HUDEP-2 (cell line): Measurements from ENCODE around the gene EHMT1.
"Not testable (repeated sequence)": the region's sequence is repeated elsewhere in the genome, so short reads cannot be mapped to it uniquely, and the experiment has no call there.

Experiments used
- DNase-seq, 76 experiments: peaks; one replicate each; lab custom pipeline; 2025; ENCODE audit not compliant: unreplicated experiment in 76 of 76; lab: John Stamatoyannopoulos, UW

The EHMT1 gene

DNA sequence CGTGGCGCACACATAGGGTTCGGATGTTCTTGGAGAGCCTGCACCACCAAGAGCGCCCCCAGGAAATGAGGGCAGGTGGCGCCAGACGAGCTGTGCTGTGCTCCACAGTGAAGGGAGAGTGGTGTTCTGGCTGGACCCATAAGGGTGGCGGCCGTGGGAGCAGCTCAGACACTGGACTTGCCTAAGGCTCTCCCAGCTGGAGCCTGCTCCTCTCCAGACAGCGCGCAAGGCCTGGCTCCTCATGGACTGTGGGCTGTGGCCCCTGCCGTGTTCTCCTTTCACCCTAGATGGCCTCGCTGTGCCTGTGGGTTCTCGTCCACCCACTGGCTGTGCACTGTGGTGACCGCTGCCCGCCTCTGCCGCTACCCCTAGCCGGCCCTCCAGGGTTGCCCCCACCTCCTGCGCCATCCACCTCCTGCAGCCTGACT lies 92.9 kb downstream of the EHMT1 start:
- no peak for DNase-seq

DNA sequence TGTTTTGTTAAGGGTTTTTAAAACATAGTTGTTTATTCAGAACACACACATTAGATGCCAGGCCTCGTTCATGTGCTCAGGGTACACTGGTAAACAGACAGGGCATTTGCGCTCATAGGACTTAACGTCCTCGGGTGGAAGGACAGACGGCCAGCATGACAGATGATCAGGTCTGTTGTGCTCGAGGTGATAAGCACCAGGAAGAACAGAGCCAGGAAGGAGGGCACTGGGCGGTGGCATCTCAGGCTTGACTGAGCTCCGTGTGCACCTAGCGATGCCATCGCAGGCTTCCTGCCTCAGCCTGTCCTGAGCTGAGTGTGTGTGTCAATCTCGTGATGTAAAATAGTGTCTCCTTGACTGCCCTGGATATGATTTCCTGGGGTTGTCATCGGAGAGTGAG lies 96.5 kb downstream of the EHMT1 start:
- no peak for DNase-seq

DNA sequence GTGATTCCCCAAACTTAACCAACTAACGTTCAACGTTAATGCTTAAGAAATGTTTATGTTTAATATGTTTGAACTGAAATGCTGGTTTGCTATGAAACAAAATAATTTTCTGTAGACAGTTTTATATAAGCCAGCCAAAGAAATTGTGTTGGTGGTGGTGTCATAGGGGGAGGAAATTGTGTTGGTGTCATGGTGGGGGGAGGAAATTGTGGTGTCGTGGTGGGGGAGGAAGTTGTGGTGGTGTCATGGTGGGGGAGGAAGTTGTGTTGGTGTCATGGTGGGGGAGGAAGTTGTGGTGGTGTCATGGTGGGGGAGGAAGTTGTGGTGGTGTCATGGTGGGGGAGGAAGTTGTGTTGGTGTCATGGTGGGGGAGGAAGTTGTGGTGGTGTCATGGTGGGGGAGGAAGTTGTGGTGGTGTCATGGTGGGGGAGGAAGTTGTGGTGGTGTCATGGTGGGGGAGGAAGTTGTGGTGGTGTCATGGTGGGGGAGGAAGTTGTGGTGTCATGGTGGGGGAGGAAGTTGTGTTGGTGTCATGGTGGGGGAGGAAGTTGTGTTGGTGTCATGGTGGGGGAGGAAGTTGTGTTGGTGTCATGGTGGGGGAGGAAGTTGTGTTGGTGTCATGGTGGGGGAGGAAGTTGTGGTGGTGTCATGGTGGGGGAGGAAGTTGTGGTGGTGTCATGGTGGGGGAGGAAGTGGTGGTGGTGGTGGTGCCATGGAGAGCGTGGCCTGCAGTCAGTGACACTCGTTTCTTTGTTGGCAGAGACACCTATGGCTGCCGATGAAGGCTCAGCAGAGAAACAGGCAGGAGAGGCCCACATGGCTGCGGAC lies 97.3 kb downstream of the EHMT1 start:
- DNase-seq = not testable (repeated sequence)

DNA sequence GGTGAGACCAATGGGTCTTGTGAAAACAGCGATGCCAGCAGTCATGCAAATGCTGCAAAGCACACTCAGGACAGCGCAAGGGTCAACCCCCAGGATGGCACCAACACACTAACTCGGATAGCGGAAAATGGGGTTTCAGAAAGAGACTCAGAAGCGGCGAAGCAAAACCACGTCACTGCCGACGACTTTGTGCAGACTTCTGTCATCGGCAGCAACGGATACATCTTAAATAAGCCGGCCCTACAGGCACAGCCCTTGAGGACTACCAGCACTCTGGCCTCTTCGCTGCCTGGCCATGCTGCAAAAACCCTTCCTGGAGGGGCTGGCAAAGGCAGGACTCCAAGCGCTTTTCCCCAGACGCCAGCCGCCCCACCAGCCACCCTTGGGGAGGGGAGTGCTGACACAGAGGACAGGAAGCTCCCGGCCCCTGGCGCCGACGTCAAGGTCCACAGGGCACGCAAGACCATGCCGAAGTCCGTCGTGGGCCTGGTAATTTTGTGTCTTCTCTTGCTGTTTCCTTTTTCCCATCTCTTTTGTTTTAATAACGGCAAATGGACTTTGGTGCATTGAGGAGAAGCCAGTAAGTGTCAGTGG lies 98.0 kb downstream of the EHMT1 start:
- DNase-seq = no peak

DNA sequence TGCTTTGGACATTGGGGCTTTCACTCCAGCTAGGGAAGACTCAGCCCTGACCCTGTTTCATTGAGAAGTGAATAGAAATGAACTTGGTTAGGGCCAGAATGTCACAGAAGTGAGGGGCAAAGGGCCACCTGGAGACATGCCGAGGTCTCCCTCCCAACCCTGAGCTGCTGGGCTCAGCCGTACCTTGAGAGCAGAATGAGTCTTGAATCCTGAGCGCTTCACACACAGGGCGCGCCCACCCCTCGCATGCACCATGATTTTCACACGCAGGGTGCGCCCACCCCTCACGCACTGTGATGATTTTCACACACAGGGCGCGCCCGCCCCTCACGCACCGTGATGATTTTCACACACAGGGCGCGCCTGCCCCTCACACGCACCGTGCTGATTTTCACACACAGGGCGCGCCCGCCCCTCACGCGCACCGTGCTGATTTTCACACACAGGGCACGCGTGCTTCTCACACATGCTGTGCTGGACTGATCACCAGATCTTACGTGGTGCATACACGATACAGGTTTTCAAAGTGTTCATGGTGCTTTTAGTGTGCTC lies 99.0 kb downstream of the EHMT1 start:
- DNase-seq = no peak

DNA sequence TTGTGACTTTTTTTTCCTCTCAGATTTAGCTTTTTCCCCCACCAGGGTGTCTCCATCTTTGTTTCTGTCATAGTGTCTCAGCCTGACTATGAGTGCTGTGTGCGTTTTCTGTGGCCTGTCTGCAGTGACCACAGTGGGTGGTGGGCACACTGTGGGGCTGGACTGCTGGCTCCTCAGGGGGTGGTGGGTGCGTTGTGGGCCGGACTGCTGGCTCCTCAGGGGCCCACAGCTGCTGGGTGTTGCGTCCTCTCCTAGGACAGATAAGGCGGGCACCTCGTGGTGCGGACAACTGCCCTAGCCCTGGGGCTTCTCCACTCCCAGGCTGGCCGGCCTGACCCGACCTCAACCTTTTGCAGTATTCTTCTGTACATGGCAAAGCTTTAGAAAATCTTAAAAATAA lies 100.4 kb downstream of the EHMT1 start:
- no peak for DNase-seq

DNA sequence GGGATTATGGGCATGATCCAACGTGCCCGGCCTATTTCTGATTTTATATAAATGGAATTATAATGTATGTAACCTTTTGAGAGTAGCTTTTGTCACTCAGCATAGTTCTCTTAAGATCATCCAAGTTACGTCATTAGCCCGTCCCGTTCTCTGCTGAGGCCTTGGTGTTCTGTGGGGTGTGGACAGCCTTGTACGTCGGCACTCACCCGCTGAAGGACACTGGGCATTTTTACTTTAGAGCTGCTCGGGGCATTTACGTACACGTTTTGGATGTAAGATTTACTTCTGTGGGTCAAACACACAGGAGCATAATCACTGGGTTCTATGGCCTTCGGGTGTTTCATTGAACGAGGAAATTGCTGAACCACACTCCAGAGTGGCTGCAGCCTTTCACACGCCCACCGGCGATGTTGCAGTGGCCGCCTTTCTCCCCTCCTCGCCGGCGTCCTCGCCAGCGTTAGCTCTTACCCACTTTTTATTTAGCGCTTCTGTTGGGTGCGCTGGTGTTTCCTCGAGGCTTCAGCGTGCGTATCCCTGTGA lies 101.8 kb downstream of the EHMT1 start:
- DNase-seq = no peak

DNA sequence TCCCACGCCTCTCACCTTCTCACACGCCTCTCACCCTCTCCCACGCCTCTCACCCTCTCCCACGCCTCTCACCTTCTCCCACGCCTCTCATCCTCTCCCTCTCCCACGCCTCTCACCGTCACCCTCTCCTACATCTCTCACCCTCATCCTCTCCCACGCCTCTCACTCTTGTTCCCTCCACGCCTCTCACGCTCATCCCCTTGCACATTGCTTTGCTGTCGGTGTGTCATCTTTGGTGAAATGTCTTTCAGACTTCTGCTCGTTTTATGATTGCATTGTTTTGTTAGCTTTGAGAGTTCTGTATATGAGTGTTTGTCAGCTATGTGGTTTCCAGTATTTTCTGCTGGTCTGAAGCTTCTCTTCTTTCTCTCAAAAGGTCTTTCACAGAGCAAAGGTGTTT lies 102.7 kb downstream of the EHMT1 start:
- no peak for DNase-seq

DNA sequence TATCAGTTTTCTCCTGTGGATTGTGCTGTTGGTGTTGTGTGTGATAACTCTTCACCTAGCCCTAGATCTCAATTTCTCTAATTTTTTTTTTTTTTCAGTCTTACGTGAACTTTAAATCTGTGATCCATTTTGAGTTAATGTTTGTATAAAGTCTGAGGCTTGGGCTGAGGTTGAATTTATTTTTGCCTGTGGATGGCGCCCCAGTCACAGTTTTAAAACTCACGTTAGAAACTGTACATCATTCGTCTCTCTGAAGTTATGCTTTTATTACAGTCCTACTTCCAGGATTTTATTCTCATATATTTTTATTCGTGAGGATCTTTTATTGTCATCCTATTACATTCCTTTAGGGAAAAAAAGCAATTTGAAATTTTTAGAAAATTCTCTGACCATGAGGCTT lies 103.1 kb downstream of the EHMT1 start:
- no peak for DNase-seq

DNA sequence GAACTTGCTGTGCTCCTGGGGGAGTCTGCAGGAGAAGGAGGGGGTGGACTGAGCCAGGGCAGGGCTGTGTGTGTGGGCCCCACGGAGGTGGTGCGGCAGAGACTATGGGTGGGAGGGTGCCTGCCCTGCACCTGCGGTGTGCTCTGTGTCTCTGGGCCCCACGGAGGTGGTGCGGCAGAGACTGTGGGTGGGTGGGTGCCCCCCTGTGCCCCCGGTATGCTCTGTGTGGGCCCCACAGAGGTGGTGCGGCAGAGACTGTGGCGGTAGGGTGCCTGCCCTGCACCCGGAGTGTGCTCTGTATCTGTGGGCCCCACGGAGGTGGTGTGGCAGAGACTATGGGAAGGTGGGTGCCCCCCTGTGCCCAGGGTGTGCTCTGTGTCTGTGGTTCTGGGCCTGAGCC lies 103.7 kb downstream of the EHMT1 start:
- DNase-seq = no peak

DNA sequence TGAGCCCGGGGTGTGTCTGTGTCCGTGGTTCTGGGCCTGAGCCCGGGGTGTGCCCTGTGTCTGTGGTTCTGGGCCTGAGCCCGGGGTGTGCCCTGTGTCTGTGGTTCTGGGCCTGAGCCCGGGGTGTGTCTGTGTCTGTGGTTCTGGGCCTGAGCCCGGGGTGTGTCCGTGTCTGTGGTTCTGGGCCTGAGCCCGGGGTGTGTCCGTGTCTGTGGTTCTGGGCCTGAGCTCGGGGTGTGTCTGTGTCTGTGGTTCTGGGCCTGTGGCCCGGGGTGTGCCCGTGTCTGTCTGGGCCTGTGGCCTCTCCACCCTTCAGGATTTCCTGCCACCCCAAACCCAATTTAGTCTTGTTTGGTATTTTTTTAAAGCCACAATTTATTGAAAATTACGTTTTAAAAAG lies 104.6 kb downstream of the EHMT1 start:
- not testable (repeated sequence) for DNase-seq

DNA sequence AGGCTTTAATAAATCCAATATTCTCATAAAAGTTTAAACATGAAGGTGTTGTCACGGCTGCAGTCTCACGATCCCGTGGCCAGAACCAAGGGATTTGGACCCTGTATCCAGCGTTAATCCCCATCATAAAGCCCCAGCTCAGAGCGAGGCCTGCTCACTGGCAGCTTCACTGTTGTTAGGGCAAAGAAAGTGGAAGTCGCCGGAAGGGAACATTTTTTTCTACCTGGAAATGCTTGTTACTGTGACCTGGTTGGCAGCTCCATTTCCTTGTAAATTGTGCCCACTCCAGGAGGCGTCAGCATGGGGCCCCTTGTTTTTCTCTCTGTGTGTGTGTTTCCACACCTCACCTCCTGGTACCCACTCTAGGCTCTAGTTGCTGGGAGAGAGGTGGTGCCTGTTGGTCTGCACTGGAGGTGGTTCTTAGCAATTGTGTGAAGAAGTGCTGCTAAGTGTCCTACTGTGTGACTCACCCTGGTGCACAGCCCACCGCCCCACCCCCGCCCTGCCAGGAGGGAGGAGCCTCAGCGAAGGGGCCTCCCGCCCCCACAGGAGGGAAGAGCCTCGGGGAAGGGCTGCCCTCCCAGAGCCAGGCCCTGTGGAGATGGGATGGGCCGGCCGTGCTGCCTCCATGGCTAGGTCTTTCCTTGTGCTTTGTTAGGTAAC lies 105.1 kb downstream of the EHMT1 start:
- DNase-seq = no peak

DNA sequence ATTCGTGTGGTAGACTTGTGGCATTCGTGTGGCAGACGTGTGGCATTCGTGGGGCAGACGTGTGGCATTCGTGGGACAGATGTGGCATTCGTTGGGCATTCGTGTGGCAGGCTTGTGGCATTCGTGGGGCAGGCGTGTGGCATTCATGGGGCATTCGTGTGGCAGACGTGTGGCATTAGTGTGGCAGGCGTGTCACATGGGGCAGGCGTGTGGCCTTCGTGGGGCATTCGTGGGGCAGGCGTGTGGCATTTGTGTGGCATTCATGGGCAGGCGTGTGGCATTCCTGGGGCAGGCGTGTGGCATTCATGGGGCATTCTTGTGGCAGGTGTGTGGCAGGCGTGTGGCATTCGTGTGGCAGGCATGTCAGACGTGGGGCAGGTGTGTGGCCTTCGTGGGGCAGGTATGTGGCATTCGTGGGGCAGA lies 106.0 kb downstream of the EHMT1 start:
- DNase-seq = no peak

DNA sequence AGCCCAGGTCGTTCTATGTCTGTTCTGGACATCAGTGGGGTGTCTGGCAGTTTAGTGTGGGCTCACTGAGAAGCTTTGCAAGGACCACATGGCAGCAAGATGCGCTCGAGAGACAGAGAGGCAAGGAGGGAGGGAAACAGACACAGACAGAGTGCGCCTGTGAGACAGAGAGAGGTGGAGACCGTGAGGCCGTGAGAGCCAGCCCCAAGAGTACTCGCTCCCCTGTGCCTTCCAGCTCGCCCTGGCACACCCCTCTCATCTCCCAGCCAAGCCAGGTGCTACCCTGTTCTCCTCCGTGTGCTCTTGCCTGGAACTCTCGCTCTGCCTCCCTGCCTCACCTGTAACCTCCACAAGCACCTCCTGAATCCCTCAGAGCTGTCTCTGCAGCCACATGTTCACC lies 106.8 kb downstream of the EHMT1 start:
- no peak for DNase-seq

DNA sequence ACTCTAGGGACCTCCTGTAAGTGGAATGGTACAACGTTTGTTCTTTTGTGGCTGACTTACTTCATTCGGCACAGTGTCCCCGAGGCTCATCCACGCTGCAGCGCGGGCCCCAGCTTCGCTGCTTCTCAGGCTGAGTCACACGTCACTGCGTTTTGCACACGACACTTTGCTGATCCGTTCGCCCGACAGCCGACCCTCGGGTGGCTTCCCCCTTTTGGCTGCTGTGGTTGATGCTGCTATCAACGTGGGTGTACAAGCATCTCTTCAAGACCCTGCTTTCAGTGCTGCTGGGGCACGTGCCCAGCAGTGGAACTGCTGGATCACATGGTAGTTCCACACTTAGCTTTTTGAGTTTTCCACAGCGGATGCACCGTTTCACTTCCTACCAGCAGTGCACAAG lies 107.5 kb downstream of the EHMT1 start:
- not testable (repeated sequence) for DNase-seq

DNA sequence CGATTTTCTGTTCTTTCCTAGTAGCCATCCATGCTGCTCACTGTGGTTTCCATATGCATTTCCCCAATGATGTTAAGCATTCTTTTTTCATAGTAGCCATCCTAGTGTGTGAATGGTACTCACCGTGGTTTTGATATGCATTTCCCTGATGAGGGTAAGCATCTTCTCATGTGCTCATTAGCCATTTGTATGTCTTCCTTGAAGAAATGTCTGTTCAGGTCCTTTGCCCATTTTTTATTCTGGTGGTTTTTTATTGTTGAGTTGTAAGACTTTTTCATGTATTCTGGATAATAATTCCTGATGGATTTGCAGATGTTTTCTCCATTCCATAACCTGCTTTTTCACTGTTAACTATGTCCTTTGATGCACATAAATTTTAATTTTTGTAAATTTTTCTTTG lies 108.0 kb downstream of the EHMT1 start:
- no peak for DNase-seq

DNA sequence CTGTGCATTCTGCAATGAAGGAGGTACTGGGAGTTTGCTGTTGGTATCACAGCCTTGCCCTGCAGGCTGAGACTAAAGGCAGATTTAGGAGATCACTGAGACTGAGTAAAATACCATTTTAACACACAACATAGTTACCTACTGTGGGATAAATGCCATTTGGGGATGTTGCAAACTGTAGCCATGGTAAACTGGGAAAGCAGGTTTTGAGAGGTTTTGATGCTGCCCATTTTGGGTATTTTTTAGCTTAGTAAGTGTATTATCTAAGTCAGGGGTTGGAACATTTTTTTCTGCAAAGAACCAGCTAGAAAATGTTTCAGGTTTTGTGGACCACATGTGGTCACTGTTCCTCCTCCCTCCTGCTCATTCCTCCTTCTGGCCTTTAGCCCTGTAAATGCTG lies 108.9 kb downstream of the EHMT1 start:
- DNase-seq = no peak

DNA sequence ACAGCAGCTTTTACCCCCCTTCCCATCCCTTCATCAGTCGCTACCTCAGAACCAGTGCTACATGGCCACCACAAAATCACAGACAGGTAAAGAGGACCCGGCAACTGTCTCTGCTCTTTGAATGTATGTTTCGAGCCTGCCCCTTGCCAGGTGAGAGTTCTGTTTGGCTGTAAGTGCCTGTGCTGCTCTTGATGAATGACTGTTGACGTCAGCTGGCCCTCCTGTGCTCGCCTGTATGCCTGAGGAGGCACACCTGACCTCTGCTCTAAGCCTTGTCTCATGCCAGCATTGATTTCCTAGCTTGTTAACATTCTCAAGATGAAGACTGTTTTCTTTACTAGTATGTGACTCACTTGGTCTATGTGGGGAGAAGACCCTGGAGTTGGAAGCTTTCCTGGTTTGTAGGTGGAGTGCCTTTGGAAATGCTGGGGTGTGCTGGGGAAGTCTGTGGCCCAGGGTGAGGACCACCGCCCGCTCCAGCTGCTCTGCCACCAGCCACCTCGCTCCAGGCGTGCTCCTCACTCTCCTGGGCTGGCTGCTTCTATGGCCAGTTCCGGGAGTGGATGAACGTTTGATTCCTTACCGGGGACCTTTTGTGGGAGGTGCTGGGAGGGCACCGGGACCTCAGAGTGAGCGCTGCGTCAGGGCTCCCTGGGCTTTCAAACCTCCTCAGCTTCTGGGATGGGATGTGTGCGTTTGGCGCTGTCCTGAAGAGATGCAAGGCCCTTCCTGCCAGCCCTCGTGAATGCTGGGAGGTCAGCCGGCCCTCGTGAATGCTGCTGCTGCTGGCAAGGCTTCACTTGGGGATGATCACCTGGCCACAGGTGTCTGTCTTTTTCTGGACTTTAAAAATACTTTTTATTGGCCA lies 109.9 kb downstream of the EHMT1 start:
- DNase-seq = no peak

DNA sequence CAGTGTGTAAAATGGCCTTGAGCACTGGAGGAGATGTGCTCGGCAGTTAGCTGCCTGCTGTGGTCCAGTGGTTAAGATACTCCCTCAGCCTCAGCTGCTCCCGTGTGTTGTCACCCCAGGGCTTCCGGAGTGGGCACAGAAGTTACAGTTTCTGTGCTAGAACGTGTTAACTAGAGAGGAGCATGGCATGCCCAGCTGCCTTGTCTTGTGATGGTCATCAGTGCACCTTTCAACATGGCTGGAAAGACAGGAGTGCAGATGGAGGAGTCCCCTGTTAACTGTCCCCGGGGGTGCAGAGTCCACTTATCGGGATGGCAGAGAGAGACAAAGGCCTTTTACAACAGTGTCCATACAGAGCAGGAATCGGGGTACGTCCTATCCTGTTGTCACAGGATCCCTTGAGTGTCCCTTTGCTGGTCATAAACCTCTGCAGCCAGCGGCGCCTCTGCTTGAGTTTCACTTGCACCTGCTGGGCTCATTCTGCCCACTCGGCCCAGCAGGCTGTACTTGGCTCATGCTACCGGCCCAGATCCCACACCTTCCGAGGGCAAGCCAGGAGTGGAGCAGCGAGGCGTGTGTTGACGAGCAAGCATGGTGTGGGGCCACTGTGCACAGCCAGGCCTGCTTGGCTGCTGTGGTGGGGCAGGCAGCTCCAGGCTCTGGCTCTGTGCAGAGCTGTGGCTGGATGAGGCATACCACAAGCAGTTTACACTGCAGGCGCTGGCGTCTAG lies 112.6 kb downstream of the EHMT1 start:
- DNase-seq = no peak
